ENCODE data around the gene AFAP1L2.

Gene AFAP1L2

DNA sequence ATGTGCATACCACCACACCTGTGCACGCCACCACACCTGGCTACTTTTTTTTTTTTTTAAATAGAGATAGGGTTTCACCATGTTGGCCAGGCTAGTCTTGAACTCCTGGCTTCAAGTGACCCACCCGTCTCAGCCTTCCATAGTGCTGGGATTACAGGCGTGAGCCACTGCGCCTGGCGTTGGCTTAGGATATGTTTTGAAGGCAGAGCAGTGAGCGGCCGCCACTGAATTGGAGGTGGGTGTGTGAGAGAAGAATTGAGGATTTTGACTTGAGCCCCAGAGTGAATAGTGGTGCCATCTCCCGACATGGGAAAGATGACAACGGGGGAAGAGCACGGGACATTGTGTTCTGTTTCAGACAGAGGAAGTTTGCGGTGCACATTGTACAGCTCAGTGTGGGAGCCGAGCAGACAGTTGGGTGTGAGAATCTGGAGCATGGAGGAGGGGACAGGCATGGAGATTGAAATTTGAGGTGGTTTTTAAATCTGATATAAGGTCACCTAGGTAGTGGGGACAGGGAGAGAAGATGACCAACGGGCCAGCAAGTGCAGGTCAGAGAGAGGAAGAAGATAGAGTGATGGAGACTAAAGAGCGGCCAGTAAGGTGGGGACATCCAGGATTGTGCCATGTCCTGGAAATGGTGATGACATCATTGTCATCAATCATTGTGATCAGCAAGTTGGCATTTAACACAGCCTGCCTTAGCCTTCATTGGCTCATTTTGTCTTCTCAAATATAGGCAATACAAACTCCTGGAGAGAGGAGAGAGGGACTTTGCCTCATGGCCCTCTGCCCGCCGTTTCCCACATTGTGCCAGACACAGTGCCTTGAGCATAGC, 129.5 kb downstream of the AFAP1L2 start:
- H3K4me3 ChIP-seq (ENCODE audit: low read length): no peak overlapping the region
- TF ChIP-seq ZNF274 (IDR thresholded peaks at IDR 0.05; ENCODE audit: low read depth, low read length): no peak

DNA sequence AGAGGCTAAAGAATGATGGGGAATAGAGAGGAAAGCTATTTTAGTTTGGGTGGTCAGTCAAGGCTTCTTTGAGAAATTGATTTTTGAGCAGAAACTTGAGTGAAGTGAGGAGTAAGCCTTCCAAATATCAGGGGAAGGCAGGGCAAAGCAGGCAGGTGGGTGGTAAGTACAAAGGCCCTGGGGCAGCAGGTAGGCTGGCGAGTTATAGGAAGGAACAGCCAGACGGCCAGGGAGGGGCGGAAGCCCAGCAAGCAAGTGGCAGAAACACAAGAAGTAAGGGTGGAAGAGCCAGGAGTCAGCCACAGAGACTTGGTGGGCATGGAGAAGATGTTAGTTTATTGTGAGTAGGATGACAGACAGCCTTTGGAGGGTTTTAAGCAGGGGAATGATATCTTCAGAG, 130.4 kb downstream of the AFAP1L2 start:
- no peak for TF ChIP-seq ZNF274 (IDR thresholded peaks at IDR 0.05; ENCODE audit: low read depth, low read length)
- H3K4me3 ChIP-seq (ENCODE audit: low read length): no peak overlapping the region

DNA sequence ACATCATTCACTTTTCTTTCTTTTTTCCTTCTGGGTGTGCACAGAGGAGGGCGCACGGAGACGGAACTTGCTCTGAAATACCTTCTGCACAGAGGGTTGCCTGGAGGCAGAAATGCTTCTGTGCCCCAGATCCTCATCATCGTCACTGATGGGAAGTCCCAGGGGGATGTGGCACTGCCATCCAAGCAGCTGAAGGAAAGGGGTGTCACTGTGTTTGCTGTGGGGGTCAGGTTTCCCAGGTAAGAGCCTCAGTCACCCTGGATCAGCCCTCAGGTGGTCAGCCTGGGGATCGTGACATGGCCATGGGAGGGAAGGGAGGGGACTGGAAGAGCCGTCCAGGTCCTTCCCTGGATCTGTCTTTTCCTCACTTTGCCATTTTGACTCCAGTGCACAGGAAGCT, 131.6 kb downstream of the AFAP1L2 start:
- no peak for TF ChIP-seq ZNF274 (IDR thresholded peaks at IDR 0.05; ENCODE audit: low read depth, low read length)
- no peak overlapping the region for H3K4me3 ChIP-seq (ENCODE audit: low read length)

DNA sequence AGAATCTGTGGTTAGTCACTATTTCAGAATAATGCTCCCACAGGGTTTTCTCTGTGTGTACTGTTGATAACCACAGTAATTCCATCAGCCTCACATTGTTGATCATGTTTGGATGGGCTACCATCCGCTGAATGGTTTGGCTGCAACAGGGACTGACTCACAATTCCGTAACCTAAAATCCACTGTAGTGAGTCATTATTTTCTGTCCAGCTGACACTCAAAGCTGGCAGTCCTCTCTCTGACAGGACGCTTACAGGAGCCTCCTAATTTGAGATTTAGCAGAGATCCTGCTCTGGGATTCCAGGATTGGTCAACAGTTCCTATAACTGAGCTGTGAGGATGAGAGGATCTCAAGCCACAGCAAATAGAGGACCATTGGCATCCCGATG, 132.5 kb downstream of the AFAP1L2 start:
- no peak for TF ChIP-seq ZNF274 (IDR thresholded peaks at IDR 0.05; ENCODE audit: low read depth, low read length)
- no peak overlapping the region for H3K4me3 ChIP-seq (ENCODE audit: low read length)

DNA sequence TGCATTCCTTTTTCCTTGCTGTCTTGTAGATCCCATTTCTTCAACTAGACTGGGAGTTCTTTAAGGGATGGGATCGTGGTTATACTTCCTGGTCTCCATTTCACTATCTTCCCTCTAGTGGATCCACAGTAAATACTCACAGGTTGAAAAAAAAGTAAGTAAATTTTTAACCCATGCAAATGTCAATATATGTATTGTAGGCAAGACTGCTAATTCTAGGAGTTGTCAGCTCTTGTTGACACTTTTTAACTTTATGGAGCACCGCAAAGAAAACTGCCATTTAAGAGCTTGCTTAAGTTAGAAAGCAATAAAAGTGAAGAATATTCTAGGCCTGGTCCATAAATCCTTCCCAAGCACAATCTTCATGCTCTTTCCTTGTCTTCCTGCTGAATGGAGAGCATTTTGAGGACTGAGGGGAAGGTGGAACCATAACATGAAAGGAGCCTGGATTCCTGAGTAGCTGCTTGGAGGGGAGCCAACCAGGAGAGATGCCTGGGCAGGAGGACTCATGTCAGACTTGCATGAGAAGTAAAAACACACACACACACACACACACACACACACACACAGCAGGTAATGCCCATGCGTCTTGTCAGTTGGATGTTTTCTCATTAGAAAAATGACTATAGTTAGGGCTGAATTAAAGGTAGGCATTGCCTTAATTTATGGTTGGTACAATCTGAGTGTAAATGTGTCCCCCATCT, 133.1 kb downstream of the AFAP1L2 start:
- H3K4me3 ChIP-seq (ENCODE audit: low read length): no peak overlapping the region
- no peak for TF ChIP-seq ZNF274 (IDR thresholded peaks at IDR 0.05; ENCODE audit: low read depth, low read length)

DNA sequence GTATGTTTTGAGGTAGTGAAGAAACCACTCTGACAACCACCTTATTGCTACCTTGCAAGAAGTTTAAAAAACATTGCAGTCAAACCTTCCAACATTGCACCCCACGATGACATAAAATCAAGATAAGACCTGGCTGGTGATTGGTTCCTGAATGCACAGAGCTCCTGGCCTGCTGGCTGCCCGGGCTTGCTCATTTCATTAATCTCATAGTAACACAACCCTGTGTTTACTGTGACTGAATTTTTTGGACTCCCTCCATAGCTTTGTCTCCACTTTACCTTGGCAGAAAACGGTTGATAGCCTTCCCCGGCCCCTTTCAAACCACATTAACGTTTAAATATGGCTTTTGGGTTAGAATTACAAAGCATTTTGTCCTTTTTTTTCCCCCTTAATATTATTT, 137.8 kb downstream of the AFAP1L2 start:
- TF ChIP-seq ZNF274 (IDR thresholded peaks at IDR 0.05; ENCODE audit: low read depth, low read length): no peak

DNA sequence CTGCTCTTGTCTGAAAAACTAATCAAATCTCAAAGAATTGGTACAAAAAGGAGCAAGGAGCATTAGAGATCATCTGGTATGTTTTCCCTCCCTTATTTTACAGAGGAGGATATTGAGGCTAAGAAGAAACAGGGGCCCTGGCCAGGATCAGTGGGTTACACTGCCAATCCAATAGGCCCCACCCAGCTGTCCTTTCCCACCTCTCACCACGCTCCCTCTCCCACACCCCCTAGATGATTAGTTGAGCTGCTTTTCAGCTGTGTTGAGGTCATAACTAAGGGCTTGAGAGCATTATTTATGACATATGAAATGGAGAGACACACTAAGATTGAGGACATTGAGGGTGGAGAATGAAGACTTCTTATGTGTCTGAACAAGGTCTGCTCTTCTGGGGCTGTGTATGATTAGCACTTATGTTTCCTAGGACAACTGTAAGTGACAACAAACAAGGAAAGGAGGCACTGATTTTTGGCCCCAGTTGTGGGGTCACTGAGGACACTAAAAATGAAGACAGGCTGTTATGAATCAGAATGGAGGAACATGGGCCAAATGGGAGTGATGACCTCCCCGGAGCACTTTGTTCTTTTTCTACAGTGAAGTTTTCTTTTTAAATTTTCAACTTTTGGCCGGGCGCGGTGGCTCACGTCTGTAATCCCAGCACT, 138.8 kb downstream of the AFAP1L2 start:
- no peak for TF ChIP-seq ZNF274 (IDR thresholded peaks at IDR 0.05; ENCODE audit: low read depth, low read length)
- no peak overlapping the region for H3K4me3 ChIP-seq (ENCODE audit: low read length)

More for the DNA sequence above, 137.8 kb downstream of the AFAP1L2 start:
- H3K4me3 ChIP-seq (ENCODE audit: low read length): no peak overlapping the region

DNA sequence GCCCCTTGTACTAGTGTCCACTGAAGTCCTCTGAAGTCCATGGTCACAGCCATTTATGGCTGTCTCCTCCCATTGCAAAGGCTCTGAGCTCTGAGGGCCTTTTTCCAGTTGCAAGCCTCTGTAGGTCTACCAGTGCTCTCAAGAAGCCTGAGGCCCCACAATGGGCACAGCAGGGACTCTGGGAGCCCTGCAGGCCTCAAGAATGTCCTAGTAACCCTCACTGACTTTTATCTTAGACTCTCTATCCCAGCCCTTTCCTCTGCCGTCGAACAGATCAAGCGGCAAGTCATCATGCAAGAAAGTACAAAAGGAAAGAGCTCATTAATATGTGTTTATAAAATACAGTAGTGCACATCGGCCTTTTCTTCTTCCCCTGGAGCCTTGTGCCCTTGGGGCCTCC, 141.8 kb downstream of the AFAP1L2 start:
- H3K4me3 ChIP-seq (ENCODE audit: low read length): no peak overlapping the region
- TF ChIP-seq ZNF274 (IDR thresholded peaks at IDR 0.05; ENCODE audit: low read depth, low read length): no peak

DNA sequence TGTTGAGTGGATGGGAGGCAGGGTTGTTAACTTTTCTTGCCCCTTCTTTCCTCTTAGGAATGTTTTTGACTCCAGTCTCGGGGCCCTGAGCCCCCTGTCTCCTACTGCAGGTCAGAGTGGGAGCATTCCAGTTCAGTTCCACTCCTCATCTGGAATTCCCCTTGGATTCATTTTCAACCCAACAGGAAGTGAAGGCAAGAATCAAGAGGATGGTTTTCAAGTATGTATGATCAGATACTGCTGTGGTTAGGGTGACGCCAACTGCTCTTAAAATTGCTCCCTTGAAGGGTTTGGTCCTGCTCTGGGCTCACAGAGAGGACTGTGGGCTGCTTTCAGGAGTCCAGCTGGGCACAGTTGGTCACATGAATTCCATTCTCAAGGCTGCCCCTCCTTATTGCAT, 143.2 kb downstream of the AFAP1L2 start:
- TF ChIP-seq ZNF274 (IDR thresholded peaks at IDR 0.05; ENCODE audit: low read depth, low read length): no peak
- H3K4me3 ChIP-seq (ENCODE audit: low read length): no peak overlapping the region

DNA sequence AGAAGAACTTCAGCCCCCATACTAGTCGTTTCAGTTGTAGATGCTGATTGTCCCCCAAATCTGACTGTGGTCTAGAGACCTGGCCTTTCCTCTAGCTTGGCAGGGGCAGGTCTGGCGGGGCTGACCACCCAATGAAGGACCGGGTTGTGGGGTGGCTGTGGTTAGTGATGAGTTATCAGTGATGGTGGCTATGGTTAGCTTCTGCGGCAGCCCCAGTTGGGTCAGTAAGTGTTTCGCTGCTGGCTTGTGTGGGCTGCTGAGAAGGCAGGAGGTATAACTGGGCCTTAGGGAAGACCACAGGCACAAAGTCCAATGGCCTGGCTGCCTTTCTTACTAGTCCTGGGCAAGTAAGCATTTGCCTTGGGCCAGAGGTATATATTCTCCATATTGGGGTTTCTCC, 143.9 kb downstream of the AFAP1L2 start:
- H3K4me3 ChIP-seq (ENCODE audit: low read length): no peak overlapping the region
- no peak for TF ChIP-seq ZNF274 (IDR thresholded peaks at IDR 0.05; ENCODE audit: low read depth, low read length)

DNA sequence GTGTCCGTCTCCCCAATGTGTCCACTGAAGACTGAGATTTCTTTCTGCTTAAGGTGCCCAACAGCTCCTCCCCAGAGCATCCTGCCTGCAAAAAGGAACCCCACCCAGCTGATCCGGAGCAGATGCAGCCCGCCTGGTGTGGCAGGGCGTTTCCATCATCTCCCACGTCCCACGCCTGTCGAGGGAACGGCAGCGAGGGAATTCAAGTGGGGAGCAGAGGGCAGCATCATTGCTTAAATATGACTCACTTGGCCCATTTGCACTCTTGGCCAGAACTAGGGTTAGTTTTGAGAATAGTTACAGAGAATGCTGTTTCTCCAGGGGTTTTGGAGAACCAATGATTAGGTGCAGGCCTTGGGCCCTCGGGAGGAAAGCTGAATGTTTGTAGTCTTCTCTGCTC, 144.5 kb downstream of the AFAP1L2 start:
- TF ChIP-seq ZNF274 (IDR thresholded peaks at IDR 0.05; ENCODE audit: low read depth, low read length): no peak
- no peak overlapping the region for H3K4me3 ChIP-seq (ENCODE audit: low read length)

DNA sequence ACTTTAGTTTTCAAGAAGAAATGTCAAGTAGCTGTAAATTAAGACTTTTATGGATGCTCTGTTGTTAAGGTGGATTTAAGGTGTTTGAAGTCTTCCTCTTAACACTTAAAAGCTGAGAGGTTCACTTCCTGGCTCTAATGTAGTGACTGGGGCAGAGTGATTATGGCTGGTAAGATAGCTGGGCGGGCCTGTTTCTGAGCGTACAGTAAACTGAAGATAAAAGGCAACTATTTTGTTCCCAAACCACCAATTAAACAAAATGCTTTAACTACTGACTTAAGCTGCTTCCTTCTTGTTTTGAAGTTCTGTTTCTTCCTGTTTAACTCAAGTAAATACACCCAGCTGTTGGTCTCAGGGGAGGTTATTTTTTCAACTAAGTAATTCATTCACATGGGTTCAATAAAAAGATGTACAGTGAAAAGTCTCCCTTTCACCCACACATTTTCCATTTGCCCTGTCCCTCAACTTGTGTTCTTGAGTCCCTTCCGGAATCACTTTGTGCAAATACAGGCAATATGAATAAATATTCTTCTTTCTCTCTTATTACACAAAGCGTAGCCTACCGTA, 145.9 kb downstream of the AFAP1L2 start:
- no peak for TF ChIP-seq ZNF274 (IDR thresholded peaks at IDR 0.05; ENCODE audit: low read depth, low read length)
- H3K4me3 ChIP-seq (ENCODE audit: low read length): no peak overlapping the region

DNA sequence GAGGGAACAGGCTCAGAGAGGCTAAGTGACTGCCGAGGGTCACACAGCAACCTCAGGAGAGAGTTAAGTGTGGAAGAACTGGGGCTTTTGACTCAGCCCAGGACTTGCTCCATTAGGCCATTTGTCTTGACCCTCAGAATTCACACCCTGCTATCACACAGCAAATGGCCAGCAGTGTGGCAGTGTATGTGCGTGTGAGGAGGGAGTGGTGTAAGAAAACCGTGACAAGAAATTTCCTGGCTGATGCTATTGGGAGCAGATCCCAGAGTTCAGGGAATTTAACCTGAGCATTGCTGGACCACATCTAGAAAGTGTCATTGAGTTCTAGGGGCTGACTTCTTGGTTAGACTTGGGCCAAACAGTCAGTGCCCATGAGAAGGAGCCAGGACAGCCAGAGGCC, 146.8 kb downstream of the AFAP1L2 start:
- H3K4me3 ChIP-seq (ENCODE audit: low read length): no peak overlapping the region
- no peak for TF ChIP-seq ZNF274 (IDR thresholded peaks at IDR 0.05; ENCODE audit: low read depth, low read length)

DNA sequence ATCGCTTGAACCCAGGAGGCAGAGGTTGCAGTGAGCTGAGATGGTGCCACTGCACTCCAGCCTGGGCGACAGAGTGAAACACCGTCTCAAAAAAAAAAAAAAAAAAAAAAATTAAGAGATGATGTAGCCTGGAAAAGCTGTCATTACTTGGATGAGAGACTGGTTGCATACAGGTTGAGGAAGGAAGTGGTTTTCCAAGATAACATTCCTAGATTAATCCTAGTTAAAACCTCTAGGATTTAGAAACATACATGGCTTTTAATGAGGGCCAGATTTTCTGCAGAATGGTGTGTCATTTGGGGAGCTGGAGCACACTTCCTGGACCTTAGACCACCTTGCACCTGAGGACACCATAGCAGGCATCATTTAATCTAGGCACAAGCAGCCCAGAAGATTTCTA, 147.5 kb downstream of the AFAP1L2 start:
- no peak overlapping the region for H3K4me3 ChIP-seq (ENCODE audit: low read length)
- TF ChIP-seq ZNF274 (IDR thresholded peaks at IDR 0.05; ENCODE audit: low read depth, low read length): no peak

Measured in GM08714 (cell line).